GM18508 (cell line): Measurements from ENCODE around the gene DIP2B.
"Not testable (repeated sequence)": the region's sequence is repeated elsewhere in the genome, so short reads cannot be mapped to it uniquely, and the experiment has no call there.

ENCODE experiments used
- ATAC-seq: cut with Tn5 transposase; IDR thresholded peaks from one replicate; pipeline ENCODE4 v1.9.1; 2021; ENCODE audit warnings: moderate number of reproducible peaks; ENCODE audit not compliant: insufficient read depth, unreplicated experiment

The DIP2B gene

DNA sequence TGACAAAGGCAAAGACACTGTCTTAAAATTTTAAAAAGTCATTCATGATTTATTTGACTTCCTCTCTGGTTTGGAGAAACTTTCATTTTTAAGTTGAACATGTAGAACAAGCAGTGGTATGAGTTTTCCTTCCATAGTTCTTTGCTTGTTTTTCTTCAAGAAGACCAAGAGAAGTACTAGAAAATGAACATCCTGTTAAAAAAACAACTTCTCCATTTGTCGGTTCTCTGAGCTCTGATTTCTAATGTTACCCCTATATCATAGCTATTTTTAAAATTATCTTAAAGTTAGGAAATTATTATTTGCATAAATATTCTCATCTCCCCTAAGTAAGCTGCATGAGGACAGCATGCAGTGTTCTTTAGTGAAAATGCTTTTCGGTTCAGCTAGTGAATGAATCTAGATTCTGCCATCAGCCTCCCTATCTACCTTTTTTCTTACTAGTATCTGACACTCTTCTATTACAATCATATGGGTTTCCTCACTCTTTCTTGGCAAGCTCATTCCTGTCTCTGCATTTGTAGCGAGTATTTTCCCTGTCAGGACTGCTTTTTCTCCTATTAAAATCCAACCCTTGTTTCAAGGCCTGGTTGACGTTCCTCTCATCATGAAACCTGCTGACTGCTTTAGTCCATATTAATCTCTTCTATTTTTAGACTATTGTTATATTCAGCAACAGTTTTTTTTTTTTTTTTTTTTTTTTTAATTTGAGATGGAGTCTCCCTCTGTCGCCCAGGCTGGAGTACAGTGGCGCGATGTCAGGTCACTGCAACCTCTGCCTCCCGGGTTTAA is 15.8 kb downstream of the DIP2B start:
- no peak for ATAC-seq

DNA sequence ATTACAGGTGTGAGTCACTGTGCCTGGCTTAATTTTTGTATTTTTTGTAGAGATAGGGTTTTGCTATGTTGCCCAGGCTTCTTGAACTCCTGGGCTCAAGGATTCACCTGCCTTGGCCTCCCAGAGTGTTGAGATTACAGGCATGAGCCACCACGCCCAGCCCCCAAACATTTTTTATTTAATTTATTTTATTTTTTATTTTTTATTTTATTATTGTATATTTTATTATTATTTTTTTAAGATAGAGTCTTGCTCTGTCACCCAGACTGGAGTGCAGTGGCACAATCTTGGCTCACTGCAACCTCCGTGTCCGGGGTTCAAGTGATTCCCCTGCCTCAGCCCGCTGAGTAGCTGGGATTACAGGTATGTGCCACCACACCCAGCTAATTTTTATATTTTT is 17.0 kb downstream of the DIP2B start:
- not testable (repeated sequence) for ATAC-seq

DNA sequence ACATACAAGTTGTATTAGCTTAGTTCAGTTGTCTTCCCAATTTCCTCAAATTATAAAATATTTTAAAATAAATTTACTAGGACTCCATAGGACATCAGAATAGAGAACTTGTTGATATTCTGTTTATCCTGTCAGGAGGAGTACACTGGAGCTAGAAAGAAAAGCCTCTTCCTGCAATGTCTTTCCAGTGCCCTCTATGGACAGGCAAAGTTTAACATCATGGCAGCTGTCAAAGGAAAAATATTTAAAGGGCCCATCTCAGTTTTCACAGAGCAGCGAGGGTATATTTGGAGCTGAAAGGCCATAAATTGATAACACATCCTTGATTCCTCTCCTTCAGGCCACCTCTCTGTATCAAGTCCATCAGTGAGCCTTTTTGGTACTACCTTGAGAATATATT is 19.0 kb downstream of the DIP2B start:
- ATAC-seq = no peak

DNA sequence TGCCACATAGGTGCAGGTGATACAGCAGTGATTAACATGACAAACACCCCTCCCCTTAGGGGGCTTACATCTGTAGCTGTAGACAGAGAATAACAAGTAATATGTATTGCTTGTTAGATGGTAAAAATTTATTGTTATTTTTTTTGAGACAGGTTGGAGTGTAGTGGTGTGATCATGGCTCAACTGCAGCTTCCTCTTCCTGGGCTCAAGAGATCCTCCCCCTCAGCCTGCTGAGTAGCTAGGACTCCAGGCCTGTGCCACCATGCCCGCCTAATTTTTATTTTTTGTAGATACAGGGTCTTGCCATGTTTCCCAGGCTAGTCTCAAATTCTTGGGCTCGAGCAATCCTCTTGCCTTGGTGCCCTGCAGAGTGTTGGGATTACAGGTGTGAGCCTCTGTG is 19.8 kb downstream of the DIP2B start:
- ATAC-seq = no peak

DNA sequence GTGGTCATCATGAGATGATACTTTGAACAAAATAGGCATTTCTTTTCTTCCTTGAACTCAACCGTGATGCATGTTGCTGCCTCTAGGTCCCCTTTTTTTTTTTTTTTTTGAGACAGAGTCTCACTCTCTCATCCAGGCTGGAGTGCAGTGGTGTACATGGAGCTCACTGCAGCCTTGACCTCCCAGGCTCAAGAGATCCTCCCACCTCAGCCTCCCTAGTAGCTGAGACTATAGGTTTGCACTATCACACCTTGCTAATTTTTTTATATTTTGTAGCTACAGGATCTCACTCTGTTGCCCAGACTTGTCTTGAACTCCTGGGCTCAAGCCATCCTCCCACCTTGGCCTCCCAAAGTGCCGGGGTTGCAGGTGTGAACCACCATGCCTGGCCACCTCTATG is 20.6 kb downstream of the DIP2B start:
- ATAC-seq = no peak

DNA sequence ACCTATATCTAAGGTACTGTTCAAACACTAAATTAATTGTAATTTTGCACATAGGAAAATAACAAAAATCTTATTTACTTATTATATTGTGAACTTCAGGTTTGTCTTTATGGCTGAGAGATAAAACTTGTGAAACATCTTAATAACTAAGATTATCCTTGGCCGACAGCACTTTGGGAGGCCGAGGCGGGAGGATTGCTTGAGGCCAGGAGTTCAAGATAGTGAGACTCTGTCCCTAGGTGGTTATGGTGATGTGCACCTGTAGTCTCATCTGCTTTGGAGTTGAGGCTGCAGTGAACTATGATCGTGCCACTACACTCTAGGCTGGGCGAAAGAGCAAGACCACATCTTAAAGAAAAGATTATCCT is 22.6 kb downstream of the DIP2B start:
- no peak for ATAC-seq

DNA sequence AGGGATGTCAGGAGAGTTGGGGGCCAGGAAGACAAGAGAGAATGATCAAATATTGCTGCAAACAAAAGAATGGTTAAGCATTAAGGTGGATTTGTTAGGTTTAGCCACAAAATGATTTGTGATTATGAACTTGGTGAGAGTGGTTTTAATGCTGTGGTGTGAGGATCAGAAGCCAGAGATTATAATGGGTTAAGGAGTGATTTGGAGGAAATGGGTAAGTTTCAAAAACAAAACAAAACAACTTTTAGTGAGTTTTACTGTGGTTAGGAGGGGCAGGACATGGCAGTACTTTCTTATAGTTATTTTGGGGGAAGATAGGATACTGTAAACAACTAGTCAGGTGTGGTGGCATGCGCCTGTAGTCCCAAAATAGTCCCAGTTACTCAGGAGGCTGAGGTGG is 24.0 kb downstream of the DIP2B start:
- no peak for ATAC-seq

DNA sequence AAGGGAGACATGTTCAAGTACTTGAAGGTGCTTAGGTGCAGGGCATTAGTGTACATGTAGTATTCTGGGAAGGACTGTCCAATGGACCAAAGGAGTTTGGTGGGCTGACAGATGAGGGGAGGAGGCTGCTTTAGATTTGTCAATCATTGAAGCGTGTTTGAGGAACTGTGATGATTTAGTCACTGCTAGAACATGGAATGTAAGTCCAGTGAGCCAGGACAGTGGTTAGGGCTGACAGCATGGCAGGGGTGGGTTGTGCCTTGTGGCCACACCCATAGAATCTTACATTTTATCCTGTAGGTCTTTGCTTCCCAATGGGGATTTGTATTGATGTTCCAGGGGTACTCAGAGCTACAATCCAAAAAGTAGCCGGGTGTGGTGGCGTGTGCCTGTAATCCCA is 24.6 kb downstream of the DIP2B start:
- ATAC-seq = no peak

DNA sequence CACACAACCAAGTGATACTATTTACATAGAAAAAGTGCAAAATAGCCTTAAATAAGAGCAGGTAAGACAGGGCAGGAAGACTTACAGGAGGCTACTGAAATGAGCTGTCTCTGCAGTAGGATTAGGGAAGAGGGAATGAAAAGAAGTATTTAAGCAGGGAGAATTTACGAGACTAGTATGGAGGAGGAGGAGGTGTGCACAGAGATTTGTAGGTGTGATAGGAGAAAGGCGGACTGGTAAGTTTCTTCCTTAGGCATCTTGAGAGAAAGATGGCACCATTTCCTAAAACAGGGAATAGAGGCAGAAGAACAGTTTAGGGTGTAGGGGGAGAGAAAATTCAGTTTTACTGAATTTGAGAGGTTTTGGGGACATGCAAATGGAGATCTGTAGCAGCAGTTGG is 25.7 kb downstream of the DIP2B start:
- ATAC-seq = no peak

DNA sequence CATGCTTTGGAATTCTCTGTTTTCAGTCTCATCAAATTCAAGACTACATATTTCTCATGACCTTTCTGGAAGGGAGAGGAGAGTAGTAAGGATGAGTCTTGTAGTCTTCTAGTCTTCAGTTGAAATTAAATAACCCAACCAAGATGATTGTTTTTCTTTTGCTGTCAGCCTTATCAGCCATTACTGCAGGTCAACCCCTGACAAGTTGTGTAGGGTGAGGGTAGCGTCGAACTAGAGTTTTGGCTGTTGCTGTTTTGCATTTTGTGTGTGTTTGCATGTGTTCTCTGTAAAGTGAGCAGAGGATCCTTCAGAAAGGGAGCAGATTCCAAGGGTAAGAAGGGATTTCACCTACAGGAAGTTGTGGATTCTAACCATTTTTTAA is 28.4 kb downstream of the DIP2B start:
- no peak for ATAC-seq

DNA sequence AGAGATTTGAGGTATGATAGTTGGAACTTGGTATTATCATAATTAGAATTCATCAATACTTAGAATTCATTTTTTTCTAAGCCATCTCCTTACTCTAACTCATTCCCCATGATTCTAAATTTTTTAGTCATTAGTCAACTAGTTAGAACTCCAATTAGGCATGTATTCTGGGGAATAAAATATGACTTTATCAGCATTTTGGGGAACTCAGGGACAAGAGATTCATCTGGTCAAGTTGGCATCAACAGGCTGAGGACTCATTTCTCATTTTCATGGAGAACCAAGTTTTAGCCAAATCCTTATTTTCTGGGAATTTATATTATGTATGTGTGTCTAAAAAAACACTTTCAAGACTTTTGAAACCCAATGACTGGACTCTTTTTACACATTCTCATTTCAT is 29.2 kb downstream of the DIP2B start:
- ATAC-seq = no peak

DNA sequence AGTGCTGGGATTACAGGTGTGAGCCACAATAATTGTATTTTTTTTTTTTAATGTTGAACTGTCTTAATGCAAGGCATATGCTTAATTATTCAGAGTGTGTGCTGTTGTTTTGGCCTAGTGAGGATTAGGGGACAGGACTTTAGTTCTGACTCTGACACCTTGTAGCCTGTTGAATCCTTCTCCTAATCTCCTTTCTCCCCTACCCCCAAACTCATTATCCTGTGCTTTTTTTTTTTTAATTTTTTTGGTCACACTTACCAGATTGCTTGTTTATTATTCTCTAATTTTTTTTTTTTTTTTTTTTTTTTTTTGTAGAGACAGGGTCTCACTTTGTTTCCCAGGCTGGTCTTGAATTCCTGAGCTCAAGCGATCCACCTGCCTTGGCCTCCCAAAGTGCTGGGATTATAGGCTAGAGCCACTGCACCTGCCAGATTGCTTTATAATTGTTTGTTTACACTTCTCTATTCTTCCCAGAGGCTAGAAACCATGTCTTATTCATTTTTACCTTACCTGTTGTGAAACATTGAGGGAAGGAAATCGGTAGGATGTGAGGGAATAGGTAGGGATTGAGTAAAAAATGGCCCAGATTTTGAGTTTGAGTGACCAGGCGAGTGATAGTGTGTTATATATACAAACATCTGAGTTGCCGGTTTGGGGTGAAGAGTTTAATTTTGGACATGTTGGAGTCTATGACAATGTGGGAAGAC is 32.2 kb downstream of the DIP2B start:
- no peak for ATAC-seq

DNA sequence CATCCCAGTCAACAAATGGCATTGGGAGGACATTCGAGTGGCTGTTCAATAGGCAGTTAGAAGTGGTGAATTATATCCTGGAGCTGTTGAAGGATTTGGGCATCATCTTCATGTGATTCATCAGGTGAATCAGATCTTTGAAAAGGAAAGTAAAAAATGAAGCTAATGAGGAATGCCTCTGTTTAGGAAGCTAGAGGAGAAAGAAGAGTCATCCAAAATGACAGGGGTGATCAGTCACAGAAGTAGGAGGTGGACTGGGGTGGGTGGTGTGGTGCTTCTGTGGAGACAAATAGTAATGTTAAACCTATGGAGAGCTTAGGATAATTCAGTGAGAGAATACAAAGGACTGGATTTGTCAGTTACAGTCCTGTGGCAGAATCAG is 32.7 kb downstream of the DIP2B start:
- ATAC-seq = no peak

DNA sequence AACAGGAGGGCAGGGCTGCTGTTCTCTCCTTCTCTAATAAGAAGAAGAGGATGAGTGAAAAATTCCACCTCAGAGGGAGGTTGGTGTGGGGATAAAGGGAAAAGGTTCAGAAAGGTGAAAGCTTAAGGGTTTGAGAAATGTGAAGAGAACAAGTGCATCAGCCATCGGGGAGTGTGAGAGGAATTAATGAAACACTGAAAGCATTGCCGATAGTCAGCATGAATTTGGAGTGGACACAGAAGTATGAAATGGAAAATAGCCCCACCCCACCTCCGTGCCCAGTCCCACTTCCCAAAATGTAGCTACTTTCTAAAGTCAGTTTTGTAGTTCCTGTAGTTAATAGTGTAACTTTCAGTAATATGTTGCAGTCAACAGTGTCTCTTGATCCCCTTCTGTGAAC is 33.4 kb downstream of the DIP2B start:
- no peak for ATAC-seq

DNA sequence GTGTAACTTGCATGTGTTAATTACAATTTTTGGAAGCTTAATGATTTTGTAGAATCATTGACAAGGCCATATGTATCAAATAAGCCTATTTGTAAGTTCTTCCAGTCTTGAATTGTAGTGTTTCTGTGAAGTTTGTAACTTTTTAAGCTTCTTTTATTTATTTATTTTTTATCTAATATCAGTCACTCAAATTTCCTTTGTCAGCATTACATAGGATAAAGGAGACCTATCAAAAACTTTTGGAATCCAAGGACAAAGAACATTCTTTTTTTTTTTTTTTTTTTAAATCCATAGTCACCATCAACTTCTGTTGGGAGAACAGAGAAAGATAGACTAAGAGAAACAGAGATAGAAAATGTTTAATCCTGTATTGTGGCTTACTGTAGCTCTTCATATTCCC is 36.4 kb downstream of the DIP2B start:
- no peak for ATAC-seq

DNA sequence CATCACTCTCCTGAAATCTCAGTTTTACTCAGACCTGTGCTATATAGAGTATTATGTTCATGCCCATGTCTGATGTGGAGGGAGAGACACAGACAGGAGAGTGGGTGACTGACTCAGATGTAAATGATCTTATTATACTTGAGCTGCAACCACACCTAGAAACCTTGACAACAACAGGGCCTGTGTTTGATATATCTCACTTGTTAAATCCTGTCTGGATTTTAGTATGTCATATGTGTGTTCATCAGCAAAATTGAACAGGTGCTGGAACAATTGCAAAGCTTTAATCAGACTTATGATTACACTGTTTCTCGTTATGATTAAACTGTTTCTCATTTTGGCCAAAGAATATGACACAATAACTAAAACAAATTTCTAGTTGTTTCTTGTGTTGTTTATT is 37.7 kb downstream of the DIP2B start:
- ATAC-seq = no peak

DNA sequence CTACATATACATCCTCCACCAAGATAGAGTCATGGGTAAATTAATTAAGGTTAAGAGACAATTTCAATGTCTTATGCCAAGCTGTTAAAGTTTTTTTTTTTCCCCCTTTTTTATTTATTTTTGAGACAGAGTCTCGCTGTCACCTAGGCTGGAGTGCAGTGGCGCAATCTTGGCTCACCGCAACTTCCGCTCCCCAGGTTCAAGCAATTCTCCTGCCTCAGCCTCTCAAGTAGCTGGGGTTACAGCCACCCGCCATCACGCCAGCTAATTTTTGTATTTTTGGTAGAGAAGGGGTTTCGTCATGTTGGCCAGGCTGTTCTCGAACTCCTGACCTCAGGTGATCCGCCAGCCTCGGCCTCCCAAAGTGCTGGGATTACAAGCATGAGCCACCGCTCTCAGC is 38.4 kb downstream of the DIP2B start:
- ATAC-seq = not testable (repeated sequence)

DNA sequence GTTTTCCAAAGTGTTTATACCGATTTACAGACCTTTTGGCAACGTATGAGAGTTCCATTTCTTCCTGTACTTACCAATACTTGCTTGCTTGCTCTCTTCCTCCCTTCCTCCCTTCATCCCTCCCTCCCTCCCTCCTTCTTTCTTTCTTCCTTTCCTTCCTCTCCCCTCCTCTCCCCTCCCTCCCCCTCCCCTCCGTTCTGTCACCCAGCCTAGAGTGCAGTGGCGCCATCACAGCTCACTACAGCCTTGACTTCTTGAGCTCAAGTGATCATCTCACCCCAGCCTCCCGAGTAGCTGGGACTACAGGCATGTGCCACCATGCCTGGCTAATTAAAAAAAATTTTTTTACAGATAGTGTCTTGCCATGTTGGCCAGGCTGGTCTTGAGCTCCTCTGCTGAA is 40.4 kb downstream of the DIP2B start:
- no peak for ATAC-seq

DNA sequence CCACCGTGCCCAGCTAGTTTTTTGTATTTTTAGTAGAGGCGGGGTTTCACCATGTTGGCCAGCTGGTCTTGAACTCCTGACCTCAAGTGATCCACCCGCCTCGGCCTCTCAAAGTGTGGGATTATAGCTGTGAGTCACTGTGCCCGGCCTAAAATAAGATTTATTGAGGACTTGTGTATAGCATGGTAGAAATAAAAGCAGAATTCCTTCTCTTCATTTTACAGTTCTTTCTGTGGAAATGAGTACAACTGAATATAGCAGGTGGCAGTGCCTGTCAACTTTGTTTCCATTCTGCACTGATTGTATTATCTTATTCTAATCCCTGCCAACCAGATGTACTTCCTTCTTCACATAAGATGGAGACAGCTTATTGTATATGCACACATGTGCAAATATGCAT is 41.0 kb downstream of the DIP2B start:
- no peak for ATAC-seq

DNA sequence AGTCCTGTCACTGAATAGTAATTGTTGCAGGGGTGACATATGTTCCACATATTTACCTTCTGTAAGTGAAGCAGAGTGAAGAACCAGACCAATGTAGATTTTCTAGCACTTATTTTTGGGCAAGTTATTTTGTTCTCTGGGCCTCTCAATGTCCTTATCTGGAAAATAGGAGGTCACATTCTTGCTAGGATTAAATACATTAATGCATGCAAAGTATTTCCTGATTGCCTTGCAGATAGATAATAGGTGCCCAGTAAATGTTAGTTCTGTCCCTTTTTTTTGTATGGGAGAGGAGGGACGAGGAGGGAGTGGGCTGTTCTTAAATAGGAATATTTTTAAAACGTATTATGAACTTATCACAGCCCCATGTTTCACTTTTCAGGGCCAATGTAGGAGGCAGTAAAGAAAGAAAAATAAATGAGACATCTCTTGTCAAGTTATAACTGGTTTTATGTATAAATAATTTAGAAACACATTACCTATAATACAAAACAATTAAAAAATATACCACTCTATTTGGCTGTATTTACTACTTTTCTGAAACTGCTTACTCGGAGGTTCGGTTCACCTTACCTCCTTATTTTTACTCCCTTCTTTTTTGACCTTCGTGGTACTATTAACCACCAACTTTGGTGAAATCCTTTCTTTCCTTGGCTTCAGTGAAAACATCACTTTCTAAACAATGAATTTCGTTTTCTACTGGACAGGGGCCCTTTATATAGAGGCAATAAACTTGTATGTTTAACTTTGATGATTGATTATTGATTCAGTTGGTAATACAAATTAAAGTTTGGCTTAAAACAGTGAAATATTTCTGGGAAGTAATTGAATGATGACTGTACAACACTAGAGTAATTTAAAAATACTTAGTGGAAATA is 41.9 kb downstream of the DIP2B start:
- ATAC-seq = no peak

DNA sequence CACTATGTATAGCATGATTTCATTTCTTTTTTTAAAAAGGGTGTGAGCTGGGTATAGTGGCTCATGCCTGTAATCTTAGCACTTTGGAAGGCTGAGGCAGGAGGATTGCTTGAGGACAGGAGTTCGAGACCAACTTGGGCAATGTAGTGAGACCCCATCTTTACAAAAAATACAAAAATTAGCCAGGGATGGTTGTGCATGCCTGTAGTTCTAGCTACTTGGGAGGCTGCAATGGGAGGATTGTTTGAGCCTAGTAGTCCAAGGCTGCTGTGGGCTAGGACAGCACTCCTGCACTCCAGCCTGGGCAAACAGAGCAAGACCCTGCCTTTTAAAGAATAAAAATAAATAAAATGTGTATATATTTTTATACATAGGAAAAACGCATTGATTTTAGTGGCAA is 43.0 kb downstream of the DIP2B start:
- no peak for ATAC-seq
